ENCODE data around the gene RALGAPA1. TPM values are rescaled to one million over a fixed set of nuclear protein-coding genes. Genes with fewer than 3 reads are reported as not detected.

The RALGAPA1 gene
- total RNA-seq, 2 donors from 2014 or later = 65.5 to 66.6 TPM

- H3K36me3 ChIP-seq = no peaks in the 10 kb centered on the region
- 91% methylated on average over 32 of the region's 32 CpGs for WGBS
- TF ChIP-seq POLR2A (IDR thresholded peaks at IDR 0.05) = no peak
- TF ChIP-seq POLR2AphosphoS5 (IDR thresholded peaks at IDR 0.05) = no peak
- TF ChIP-seq, protein P1, sequence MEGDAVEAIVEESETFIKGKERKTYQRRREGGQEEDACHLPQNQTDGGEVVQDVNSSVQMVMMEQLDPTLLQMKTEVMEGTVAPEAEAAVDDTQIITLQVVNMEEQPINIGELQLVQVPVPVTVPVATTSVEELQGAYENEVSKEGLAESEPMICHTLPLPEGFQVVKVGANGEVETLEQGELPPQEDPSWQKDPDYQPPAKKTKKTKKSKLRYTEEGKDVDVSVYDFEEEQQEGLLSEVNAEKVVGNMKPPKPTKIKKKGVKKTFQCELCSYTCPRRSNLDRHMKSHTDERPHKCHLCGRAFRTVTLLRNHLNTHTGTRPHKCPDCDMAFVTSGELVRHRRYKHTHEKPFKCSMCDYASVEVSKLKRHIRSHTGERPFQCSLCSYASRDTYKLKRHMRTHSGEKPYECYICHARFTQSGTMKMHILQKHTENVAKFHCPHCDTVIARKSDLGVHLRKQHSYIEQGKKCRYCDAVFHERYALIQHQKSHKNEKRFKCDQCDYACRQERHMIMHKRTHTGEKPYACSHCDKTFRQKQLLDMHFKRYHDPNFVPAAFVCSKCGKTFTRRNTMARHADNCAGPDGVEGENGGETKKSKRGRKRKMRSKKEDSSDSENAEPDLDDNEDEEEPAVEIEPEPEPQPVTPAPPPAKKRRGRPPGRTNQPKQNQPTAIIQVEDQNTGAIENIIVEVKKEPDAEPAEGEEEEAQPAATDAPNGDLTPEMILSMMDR (IDR thresholded peaks at IDR 0.05) = no peak
- no peaks in the 10 kb centered on the region for H3K4me1 ChIP-seq (replicated peaks)
- no peaks in the 10 kb centered on the region for H3K9me3 ChIP-seq
- no peak overlapping the region for H3K27ac ChIP-seq
- intact Hi-C loops (cut with DNase I) = no loop called here
- no peak for DNase-seq (ENCODE audit: low spot score)
- H3K4me3 ChIP-seq = no peak overlapping the region
- no peaks in the 10 kb centered on the region for H3K27me3 ChIP-seq (replicated peaks; ENCODE audit: insufficient read depth)
Observed at GRCh38 chr14:35819591-35820540, 10.8 kb upstream of the RALGAPA1 start.

DNA sequence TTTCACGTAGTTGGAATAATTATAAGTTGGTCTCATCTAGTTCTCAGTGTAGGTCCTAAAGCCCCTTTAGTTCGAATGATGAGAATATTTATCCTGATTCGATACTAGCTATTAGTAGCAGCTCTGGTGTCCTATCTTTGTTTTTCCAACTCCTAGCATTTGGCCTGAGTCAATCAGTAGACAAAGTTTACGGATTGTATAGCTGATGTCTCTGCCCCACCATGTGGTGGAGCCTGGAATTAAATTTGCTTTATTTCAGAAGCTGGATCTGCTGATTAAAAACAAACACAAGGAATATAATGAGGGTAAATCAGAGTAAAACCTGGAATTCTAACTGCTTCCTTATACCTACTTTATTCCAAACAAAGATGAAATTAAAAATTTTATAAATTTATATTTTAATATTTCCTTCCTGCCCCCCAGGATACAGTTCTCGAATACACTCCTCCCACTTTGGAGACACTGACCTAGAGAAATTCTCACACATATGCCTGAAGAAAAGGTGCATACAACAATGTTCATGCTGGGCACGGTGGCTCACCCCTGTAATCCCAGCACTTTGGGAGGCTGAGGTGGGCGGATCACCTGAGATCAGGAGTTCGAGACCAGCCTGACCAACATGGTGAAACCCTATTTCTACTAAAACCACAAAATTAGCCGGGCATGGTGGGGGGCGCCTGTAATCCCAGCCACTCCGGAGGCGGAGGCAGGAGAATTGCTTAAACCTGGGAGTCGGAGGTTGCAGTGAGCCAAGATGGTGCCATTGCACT, 9.4 kb upstream of the RALGAPA1 start:
- no peaks in the 10 kb centered on the region for H3K9me3 ChIP-seq
- H3K36me3 ChIP-seq = no peaks in the 10 kb centered on the region
- intact Hi-C loops (cut with DNase I) = no loop called here
- WGBS = 78% methylated on average over 13 of the region's 13 CpGs
- no peaks in the 10 kb centered on the region for H3K27me3 ChIP-seq (replicated peaks; ENCODE audit: insufficient read depth)
- H3K27ac ChIP-seq = no peak overlapping the region
- TF ChIP-seq POLR2A (IDR thresholded peaks at IDR 0.05) = no peak
- TF ChIP-seq POLR2AphosphoS5 (IDR thresholded peaks at IDR 0.05) = peak; percentile 22
- TF ChIP-seq, protein P1 (IDR thresholded peaks at IDR 0.05) = peak in 3 of 4 experiments; percentile 30 to 62 (median 61)
- H3K4me3 ChIP-seq = no peak overlapping the region
- peak; percentile 21 for DNase-seq (ENCODE audit: low spot score)
- H3K4me1 ChIP-seq (replicated peaks) = no peaks in the 10 kb centered on the region

DNA sequence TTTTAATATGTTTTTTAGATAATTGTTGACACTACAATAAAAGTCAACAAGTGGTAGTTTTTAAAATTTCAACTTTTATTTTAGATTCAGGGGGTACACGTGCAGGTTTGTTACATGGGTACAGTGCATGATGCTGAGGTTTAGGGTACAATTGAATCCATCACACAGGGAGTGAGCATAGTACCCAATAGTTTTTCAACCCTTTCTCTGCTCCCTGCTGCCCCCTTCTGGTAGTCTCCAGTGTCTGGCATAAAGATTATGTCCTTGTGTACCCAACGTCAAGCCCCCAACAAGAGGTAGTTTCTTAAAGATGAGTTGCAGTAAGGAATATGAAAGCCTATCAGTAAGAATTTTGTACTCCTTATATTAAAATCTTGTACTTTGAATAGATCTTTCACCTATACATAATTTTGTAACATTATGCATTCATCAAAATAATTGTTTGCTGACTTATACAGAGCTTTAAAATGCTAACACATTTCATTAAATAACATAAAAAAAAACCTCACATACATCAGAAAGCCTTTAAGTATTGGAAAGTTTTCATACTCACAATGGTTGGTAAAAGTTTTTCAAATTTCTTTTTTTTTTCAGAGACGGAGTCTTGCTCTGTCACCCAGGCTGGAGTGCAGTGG, 5.4 kb upstream of the RALGAPA1 start:
- H3K4me3 ChIP-seq = no peak overlapping the region
- 39% methylated on average over 3 of the region's 3 CpGs for WGBS
- intact Hi-C loops (cut with DNase I) = no loop called here
- H3K27ac ChIP-seq = no peak overlapping the region
- H3K36me3 ChIP-seq = no peaks in the 10 kb centered on the region
- no peak for DNase-seq (ENCODE audit: low spot score)
- no peaks in the 10 kb centered on the region for H3K4me1 ChIP-seq (replicated peaks)
- TF ChIP-seq, protein P1 (IDR thresholded peaks at IDR 0.05) = peak in 3 of 4 experiments; percentile 20 to 52 (median 43)
- TF ChIP-seq POLR2AphosphoS5 (IDR thresholded peaks at IDR 0.05) = no peak
- no peaks in the 10 kb centered on the region for H3K9me3 ChIP-seq
- H3K27me3 ChIP-seq (replicated peaks; ENCODE audit: insufficient read depth) = no peaks in the 10 kb centered on the region

- no peak for TF ChIP-seq POLR2A (IDR thresholded peaks at IDR 0.05)
- TF ChIP-seq, protein P1 (IDR thresholded peaks at IDR 0.05) = no peak
- TF ChIP-seq POLR2AphosphoS5 (IDR thresholded peaks at IDR 0.05) = no peak
- H3K27me3 ChIP-seq (replicated peaks; ENCODE audit: insufficient read depth) = no peaks in the 10 kb centered on the region
- intact Hi-C loops (cut with DNase I) = no loop called here
- 94% methylated on average over 4 of the region's 4 CpGs for WGBS
- no peak overlapping the region for H3K27ac ChIP-seq
- peaks cover 2% of the 10 kb centered on the region for H3K4me1 ChIP-seq (replicated peaks)
- no peaks in the 10 kb centered on the region for H3K9me3 ChIP-seq
- H3K4me3 ChIP-seq = no peak overlapping the region
- DNase-seq (ENCODE audit: low spot score) = no peak
- H3K36me3 ChIP-seq = no peaks in the 10 kb centered on the region
Observed at GRCh38 chr14:35810963-35811362, 1.9 kb upstream of the RALGAPA1 start.

Measured in prostate gland (tissue), 2 donors.